Measurements from ENCODE around the gene ZNF638. TPM values are rescaled to one million over a fixed set of nuclear protein-coding genes. Genes with fewer than 3 reads are reported as not detected.
"Not testable (repeated sequence)": the region's sequence is repeated elsewhere in the genome, so short reads cannot be mapped to it uniquely, and the experiment has no call there.

The ZNF638 gene
- total RNA-seq, 2 donors from 2014 or later = 104 to 135 TPM

DNA sequence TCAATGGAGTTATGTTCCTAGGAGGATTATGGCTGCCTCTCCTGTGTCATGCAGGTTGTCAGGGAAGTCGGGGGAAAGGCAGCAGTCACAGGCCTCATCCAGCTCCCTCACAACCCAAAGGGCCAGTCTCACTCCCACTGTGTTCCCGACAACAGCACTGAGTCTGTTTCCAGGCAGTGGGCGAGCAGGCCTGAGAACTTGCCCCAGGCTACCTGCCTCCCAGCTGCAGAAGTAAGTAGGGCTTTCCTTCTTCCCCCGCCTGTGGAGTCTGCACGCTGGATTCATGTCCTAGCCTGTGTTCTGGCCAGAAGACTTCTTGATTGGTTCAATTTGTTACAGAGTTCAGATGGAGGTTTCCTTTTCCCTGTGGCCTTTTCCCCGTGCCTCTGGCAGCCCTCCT, 8.2 kb upstream of the ZNF638 start:
- no peak for DNase-seq (ENCODE audit: low spot score)
- peaks cover 7 to 12% of the 10 kb centered on the region in 2 donors for H3K27me3 Mint-ChIP-seq
- no peak overlapping the region for H3K27ac Mint-ChIP-seq
- no peaks in the 10 kb centered on the region for H3K4me1 Mint-ChIP-seq (ENCODE audit: low read depth in 2 of 2)
- H3K36me3 Mint-ChIP-seq = peaks cover 40% of the 10 kb centered on the region
- ATAC-seq = no peak
- no peak overlapping the region for H3K4me3 Mint-ChIP-seq
- H3K9me3 Mint-ChIP-seq = peaks cover 15% of the 10 kb centered on the region

DNA sequence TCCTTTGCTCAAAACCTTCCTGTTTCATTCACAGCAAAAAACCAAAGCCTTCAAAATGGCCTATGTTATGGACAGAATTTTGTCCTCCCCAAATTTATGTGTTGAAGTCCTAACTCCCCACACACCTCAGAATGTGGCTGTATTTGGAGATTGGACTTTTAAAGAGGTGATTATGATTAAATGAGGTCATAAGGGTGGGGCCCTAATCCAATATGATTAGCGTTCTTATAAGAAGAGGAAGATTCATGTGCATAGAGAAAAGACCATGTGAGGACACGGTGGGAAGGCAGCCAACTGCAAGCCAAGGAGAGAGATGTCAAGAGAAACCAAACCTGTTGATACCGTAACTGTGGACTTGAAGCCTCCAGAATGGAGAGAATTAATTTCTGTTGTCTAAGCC, 4.6 kb upstream of the ZNF638 start:
- Mint-ChIP-seq H3K36me3 (peaks cover 14% of the 10 kb centered on the region), H3K27ac (no peak overlapping the region), H3K27me3 (no peaks in the 10 kb centered on the region), H3K4me3 (no peak overlapping the region), H3K4me1 (ENCODE audit: low read depth in 2 of 2) (peaks cover 4 to 14% of the 10 kb centered on the region in 2 donors), H3K9me3 (peaks cover 4% of the 10 kb centered on the region)
- ATAC-seq = no peak
- DNase-seq (ENCODE audit: low spot score) = no peak

- Mint-ChIP-seq H3K27me3 (no peaks in the 10 kb centered on the region), H3K27ac (no peak overlapping the region), H3K9me3 (no peaks in the 10 kb centered on the region), H3K36me3 (peaks cover 15% of the 10 kb centered on the region), H3K4me1 (ENCODE audit: low read depth in 2 of 2) (peaks cover 11 to 23% of the 10 kb centered on the region in 2 donors), H3K4me3 (no peak overlapping the region)
- DNase-seq (ENCODE audit: low spot score) (no peak), ATAC-seq (no peak)
Observed at GRCh38 chr2:71327916-71328315, 3.7 kb upstream of the ZNF638 start.

DNA sequence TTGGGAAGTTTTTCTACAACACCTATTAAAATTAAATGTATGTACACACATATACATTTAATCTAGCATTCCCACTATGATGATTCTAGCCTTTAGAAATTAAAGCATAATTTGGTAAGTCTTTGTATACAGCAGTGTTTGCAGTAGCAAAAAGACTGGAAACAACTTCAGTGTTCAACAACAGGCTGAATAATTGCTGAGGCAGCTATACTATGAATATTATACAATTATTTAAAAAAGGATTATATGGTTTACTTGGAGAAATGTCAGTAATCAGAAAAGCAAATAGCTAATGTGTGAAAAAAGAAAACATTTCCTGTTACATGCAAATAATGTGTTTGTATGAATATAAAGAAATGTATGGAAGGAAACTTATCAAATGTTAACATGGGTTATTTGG, 1.4 kb upstream of the ZNF638 start:
- no peaks in the 10 kb centered on the region for H3K27me3 Mint-ChIP-seq
- no peak for DNase-seq (ENCODE audit: low spot score)
- peaks cover 22 to 39% of the 10 kb centered on the region in 2 donors for H3K4me1 Mint-ChIP-seq (ENCODE audit: low read depth in 2 of 2)
- no peak for ATAC-seq
- peaks cover 27% of the 10 kb centered on the region for H3K36me3 Mint-ChIP-seq
- H3K4me3 Mint-ChIP-seq = peak overlapping the region; percentile 53
- peak overlapping the region in 1 of 2 donors; percentile 32 for H3K27ac Mint-ChIP-seq
- no peaks in the 10 kb centered on the region for H3K9me3 Mint-ChIP-seq

DNA sequence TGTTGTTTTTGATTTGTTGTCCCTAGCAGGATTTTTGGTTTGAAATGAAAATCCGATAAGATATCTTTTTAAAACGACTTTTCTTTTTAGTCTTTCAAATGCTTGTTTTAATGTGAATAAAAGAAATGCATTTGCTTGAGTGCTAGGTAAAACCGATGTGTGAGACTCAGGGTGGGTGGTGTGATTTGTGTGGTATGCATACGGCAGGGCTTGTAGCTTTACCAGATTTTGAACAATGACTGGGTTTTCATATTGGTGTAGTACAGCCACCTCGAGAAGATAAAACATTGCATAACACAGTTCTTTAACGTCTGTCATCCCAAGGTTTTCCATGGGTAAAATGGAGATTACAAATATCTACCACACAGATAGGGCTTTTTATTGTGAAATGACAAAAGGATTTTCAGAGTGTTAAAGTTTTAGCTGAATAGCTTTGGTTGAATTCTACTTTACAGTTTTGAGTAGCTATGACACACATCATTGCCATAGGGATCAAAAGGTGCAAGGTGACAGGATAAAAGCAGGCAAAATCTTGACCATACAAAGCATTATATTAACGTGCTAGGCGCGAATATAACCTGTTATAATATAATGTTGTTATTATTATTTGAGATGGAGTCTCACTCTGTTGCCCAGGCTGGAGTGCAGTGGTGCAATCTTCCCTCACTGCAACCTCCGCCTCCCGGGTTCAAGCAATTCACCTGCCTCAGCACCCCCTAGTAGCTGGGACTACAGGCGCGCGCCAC, 824 bp upstream of the ZNF638 start:
- Mint-ChIP-seq H3K9me3 (no peaks in the 10 kb centered on the region), H3K36me3 (peaks cover 27% of the 10 kb centered on the region), H3K27ac (peak overlapping the region; percentile 97 to 98), H3K27me3 (no peaks in the 10 kb centered on the region), H3K4me3 (peak overlapping the region; percentile 99), H3K4me1 (ENCODE audit: low read depth in 2 of 2) (peaks cover 22 to 39% of the 10 kb centered on the region in 2 donors)
- no peak for ATAC-seq
- no peak for DNase-seq (ENCODE audit: low spot score)

GRCh38 chr2:71331331-71331580, 326 bp upstream of the ZNF638 start:
- Mint-ChIP-seq H3K4me1 (ENCODE audit: low read depth in 2 of 2) (peaks cover 22 to 39% of the 10 kb centered on the region in 2 donors), H3K36me3 (peaks cover 27% of the 10 kb centered on the region), H3K4me3 (peak overlapping the region; percentile 99), H3K27ac (peak overlapping the region; percentile 97 to 98)
- peak in 1 of 2 donors; percentile 0 for ATAC-seq
- not testable (repeated sequence) for DNase-seq (ENCODE audit: low spot score); H3K27me3 Mint-ChIP-seq; H3K9me3 Mint-ChIP-seq

DNA sequence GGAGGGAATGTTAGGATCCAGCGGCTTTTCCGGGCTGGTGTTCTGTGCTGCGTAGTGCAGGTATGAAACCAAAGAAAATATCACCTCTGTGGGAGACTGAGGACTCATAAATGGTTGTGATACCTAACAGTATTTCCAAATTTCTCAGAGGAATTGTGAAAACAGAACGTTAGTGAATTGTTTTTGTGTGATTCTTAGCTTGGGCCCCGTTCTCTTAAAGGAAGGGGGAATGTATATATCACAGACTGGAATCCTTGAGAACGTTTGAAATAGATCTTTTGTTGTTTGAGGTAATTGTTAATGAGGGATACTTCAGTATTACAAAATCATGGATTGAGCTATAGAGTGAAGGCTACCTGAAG, 834 bp downstream of the ZNF638 start:
- Mint-ChIP-seq H3K4me1 (ENCODE audit: low read depth in 2 of 2) (peaks cover 25 to 46% of the 10 kb centered on the region in 2 donors), H3K27ac (peak overlapping the region; percentile 97 to 98), H3K4me3 (peak overlapping the region; percentile 99), H3K36me3 (peaks cover 27% of the 10 kb centered on the region), H3K27me3 (no peaks in the 10 kb centered on the region), H3K9me3 (no peaks in the 10 kb centered on the region)
- DNase-seq (ENCODE audit: low spot score) (no peak), ATAC-seq (no peak)

DNA sequence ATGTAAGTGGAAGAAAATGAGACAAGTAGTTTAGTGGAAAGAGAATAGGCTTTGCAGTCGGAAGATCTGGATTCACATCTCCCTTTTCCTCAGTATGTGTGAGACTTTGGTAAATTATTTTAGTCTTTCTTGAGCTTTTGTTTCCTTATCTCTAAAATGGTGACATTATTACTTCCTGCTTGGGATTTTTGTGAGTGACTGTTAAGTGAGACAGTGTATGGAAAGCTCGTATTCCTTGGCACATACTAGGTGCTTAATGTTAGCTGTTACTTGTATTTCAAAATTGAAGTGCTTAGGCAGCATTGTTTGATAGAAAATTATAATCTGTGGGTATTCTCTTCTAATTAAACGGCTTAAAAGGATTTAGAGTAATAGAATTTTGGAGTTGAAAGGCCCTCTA, 2.0 kb downstream of the ZNF638 start:
- ATAC-seq (no peak), DNase-seq (ENCODE audit: low spot score) (no peak)
- Mint-ChIP-seq H3K4me1 (ENCODE audit: low read depth in 2 of 2) (peaks cover 34 to 58% of the 10 kb centered on the region in 2 donors), H3K36me3 (peaks cover 27% of the 10 kb centered on the region), H3K9me3 (no peaks in the 10 kb centered on the region), H3K27ac (peak overlapping the region; percentile 18 to 98), H3K4me3 (peak overlapping the region; percentile 99), H3K27me3 (no peaks in the 10 kb centered on the region)

- Mint-ChIP-seq H3K4me3 (no peak overlapping the region), H3K9me3 (no peaks in the 10 kb centered on the region), H3K4me1 (ENCODE audit: low read depth in 2 of 2) (peaks cover 48 to 70% of the 10 kb centered on the region in 2 donors), H3K27me3 (no peaks in the 10 kb centered on the region), H3K36me3 (peaks cover 26% of the 10 kb centered on the region), H3K27ac (no peak overlapping the region)
- ATAC-seq (no peak), DNase-seq (ENCODE audit: low spot score) (no peak)
Observed at GRCh38 chr2:71336384-71336783, 4.8 kb downstream of the ZNF638 start.

- no peak for ATAC-seq
- H3K36me3 Mint-ChIP-seq = peaks cover 22% of the 10 kb centered on the region
- peaks cover 48 to 66% of the 10 kb centered on the region in 2 donors for H3K4me1 Mint-ChIP-seq (ENCODE audit: low read depth in 2 of 2)
- H3K27ac Mint-ChIP-seq = no peak overlapping the region
- H3K9me3 Mint-ChIP-seq = no peaks in the 10 kb centered on the region
- no peak for DNase-seq (ENCODE audit: low spot score)
- no peaks in the 10 kb centered on the region for H3K27me3 Mint-ChIP-seq
- H3K4me3 Mint-ChIP-seq = no peak overlapping the region
Observed at GRCh38 chr2:71336802-71337201, 5.2 kb downstream of the ZNF638 start.

DNA sequence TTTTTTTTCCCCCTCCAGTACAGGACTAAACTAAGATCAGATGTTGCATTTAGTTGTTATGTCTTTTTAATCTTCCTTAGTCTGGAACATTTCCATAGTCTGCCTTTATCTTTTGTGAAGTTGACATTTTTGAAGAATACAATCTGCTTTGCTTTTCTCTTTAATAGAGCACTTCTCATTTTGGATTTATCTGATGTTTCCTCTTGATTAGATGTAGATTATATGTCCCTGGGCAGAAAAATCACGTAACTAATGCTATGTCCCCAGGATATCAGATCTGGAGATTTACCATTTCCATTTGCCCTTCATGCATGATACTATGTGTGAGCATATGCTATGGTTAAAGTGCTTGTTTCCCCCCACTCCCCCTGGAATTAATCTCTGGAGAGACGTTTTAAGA, 6.2 kb downstream of the ZNF638 start:
- Mint-ChIP-seq H3K27me3 (no peaks in the 10 kb centered on the region), H3K27ac (no peak overlapping the region), H3K4me1 (ENCODE audit: low read depth in 2 of 2) (peaks cover 42 to 57% of the 10 kb centered on the region in 2 donors), H3K4me3 (peak overlapping the region; percentile 15), H3K36me3 (peaks cover 12% of the 10 kb centered on the region), H3K9me3 (no peaks in the 10 kb centered on the region)
- ATAC-seq (no peak), DNase-seq (ENCODE audit: low spot score) (no peak)

DNA sequence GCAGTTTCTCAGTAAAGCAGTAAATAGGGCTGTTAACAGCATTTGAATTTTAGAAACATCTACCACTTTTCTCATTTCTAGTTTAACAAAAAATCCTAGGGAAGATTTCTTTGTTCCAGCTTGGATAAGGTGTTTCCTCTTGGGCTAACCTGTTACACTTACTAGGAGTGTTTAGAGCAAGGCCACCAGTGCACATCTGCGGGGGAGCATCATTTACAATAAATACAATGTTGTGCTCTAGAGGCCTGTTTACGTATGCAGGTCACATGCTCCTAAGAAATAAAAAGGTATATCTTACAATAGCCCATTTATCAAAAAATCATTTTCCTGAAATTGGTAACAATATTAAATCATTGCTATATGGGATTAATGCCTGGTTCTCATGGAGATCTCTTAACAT, 8.1 kb downstream of the ZNF638 start:
- H3K4me3 Mint-ChIP-seq = no peak overlapping the region
- H3K9me3 Mint-ChIP-seq = no peaks in the 10 kb centered on the region
- DNase-seq (ENCODE audit: low spot score) (no peak), ATAC-seq (no peak)
- H3K4me1 Mint-ChIP-seq (ENCODE audit: low read depth in 2 of 2) = peaks cover 39 to 45% of the 10 kb centered on the region in 2 donors
- H3K27me3 Mint-ChIP-seq = no peaks in the 10 kb centered on the region
- H3K27ac Mint-ChIP-seq = no peak overlapping the region
- no peaks in the 10 kb centered on the region for H3K36me3 Mint-ChIP-seq

- no peaks in the 10 kb centered on the region for H3K36me3 Mint-ChIP-seq
- H3K4me1 Mint-ChIP-seq (ENCODE audit: low read depth in 2 of 2) = peaks cover 39 to 45% of the 10 kb centered on the region in 2 donors
- ATAC-seq (no peak), DNase-seq (ENCODE audit: low spot score) (no peak)
- H3K4me3 Mint-ChIP-seq = no peak overlapping the region
- H3K27ac Mint-ChIP-seq = no peak overlapping the region
- H3K27me3 Mint-ChIP-seq = no peaks in the 10 kb centered on the region
- no peaks in the 10 kb centered on the region for H3K9me3 Mint-ChIP-seq
Observed at GRCh38 chr2:71340176-71340575, 8.6 kb downstream of the ZNF638 start.

GRCh38 chr2:71341645-71342044, 10.1 kb downstream of the ZNF638 start:
- Mint-ChIP-seq H3K27me3 (no peaks in the 10 kb centered on the region), H3K4me1 (ENCODE audit: low read depth in 2 of 2) (peaks cover 42 to 56% of the 10 kb centered on the region in 2 donors), H3K4me3 (no peak overlapping the region), H3K36me3 (peaks cover 7% of the 10 kb centered on the region), H3K27ac (no peak overlapping the region), H3K9me3 (no peaks in the 10 kb centered on the region)
- no peak for ATAC-seq
- no peak for DNase-seq (ENCODE audit: low spot score)

- ATAC-seq (no peak), DNase-seq (ENCODE audit: low spot score) (no peak)
- Mint-ChIP-seq H3K36me3 (peaks cover 22% of the 10 kb centered on the region), H3K27me3 (no peaks in the 10 kb centered on the region), H3K27ac (no peak overlapping the region), H3K4me1 (ENCODE audit: low read depth in 2 of 2) (peaks cover 31 to 41% of the 10 kb centered on the region in 2 donors), H3K4me3 (no peak overlapping the region), H3K9me3 (no peaks in the 10 kb centered on the region)
Observed at GRCh38 chr2:71346065-71346464, 14.5 kb downstream of the ZNF638 start.
